H1 (cell line): ENCODE results near the gene NFKB1. TPM values are rescaled to one million over a fixed set of nuclear protein-coding genes. Genes with fewer than 3 reads are reported as not detected.

Experiments used
- CTCF ChIA-PET: fragments of 300-600 bp; sonication (Branson Sonifier 250); formaldehyde crosslinking; loops from one replicate; lab custom pipeline; 2021; ENCODE audit not compliant: partially characterized antibody; lab: Charles Lee
- POLR2A ChIA-PET: fragments of 300-600 bp; sonication (Branson Sonifier 250); formaldehyde crosslinking; loops from one replicate; lab custom pipeline; 2021; ENCODE audit warnings: inconsistent platforms; ENCODE audit not compliant: partially characterized antibody; lab: Charles Lee
- DNase-seq, 2 experiments: peaks; one replicate each; pipeline versions ENCODE4 v3.0.0 to v3.0.0-alpha.2; 2010 to 2022; ENCODE audit warnings: low spot score in 2 of 2, low read depth in 1 of 2, mixed read lengths in 1 of 2
- FAIRE-seq: peaks from 2 replicates; lab custom pipeline; 2011; peaks lifted over from hg19 to GRCh38; lab: Jason Lieb, UNC
- H2AFZ ChIP-seq: 2 replicates; pipeline ENCODE4 v1.8.1; 2012; ENCODE audit warnings: low read length, inconsistent platforms
- H2AK5ac ChIP-seq: 2 replicates; pipeline ENCODE4 v1.6.1; 2013; ENCODE audit warnings: low read depth, low read length
- H2BK120ac ChIP-seq: replicated peaks from 2 replicates; pipeline ENCODE3; 2013; ENCODE audit warnings: low read depth, low read length, inconsistent platforms
- H2BK12ac ChIP-seq: 2 replicates; pipeline ENCODE4 v1.6.1; 2013; ENCODE audit warnings: low read depth, low read length
- H2BK15ac ChIP-seq: 2 replicates; pipeline ENCODE4 v1.6.1; 2013; ENCODE audit warnings: low read length
- H2BK20ac ChIP-seq: 2 replicates; pipeline ENCODE4 v1.6.1; 2013; ENCODE audit warnings: low read length
- H2BK5ac ChIP-seq: 2 replicates; pipeline ENCODE4 v1.6.1; 2013; ENCODE audit warnings: low read depth, low read length
- H3K14ac ChIP-seq: 2 replicates; pipeline ENCODE4 v1.6.1; 2013; ENCODE audit warnings: inconsistent platforms; ENCODE audit not compliant: insufficient read length
- H3K18ac ChIP-seq: 2 replicates; pipeline ENCODE4 v1.6.1; 2013; ENCODE audit warnings: low read length; ENCODE audit errors: extremely low read depth
- H3K23ac ChIP-seq: 2 replicates; pipeline ENCODE4 v1.6.1; 2013; ENCODE audit warnings: inconsistent platforms; ENCODE audit not compliant: insufficient read length
- H3K23me2 ChIP-seq: 2 replicates; pipeline ENCODE4 v1.6.1; 2013; ENCODE audit warnings: low read depth, low read length
- H3K27ac ChIP-seq: 2 replicates; pipeline ENCODE4 v1.6.1; 2011; ENCODE audit warnings: low read depth, low read length, inconsistent platforms
- H3K27me3 ChIP-seq, 4 experiments: replicated peaks in 1 of 4; 1 replicate in 1 of 4; 2 replicates in 3 of 4; pipeline versions ENCODE4 v1.6.1 to v1.8.1; 2011 to 2013; ENCODE audit warnings: low read length in 3 of 4, mild to moderate bottlenecking in 3 of 4, inconsistent platforms in 2 of 4, mixed read lengths in 2 of 4, moderate library complexity in 1 of 4; ENCODE audit not compliant: control insufficient read depth in 3 of 4, insufficient read depth in 3 of 4; ENCODE audit errors: extremely low read depth in 1 of 4
- H3K36me3 ChIP-seq, 4 experiments: 2 replicates each; pipeline versions ENCODE4 v1.6.1 to v1.8.1; 2011 to 2013; ENCODE audit warnings: mild to moderate bottlenecking in 4 of 4, low read length in 3 of 4, moderate library complexity in 2 of 4, control low read depth in 1 of 4, inconsistent platforms in 1 of 4; ENCODE audit not compliant: insufficient read depth in 4 of 4, control insufficient read depth in 2 of 4
- H3K4ac ChIP-seq: replicated peaks from 2 replicates; pipeline ENCODE3; 2013; ENCODE audit warnings: low read length, low read depth, mixed read lengths, inconsistent platforms; ENCODE audit not compliant: insufficient read length
- H3K4me1 ChIP-seq, 4 experiments: replicated peaks in 1 of 4; 1 replicate in 1 of 4; 2 replicates in 3 of 4; pipeline versions ENCODE4 v1.6.1 to v1.8.1; 2011 to 2013; ENCODE audit warnings: low read length in 3 of 4, inconsistent platforms in 2 of 4, mixed read lengths in 1 of 4; ENCODE audit not compliant: insufficient read depth in 4 of 4, control insufficient read depth in 3 of 4
- H3K4me2 ChIP-seq, 2 experiments: 2 replicates each; pipeline versions ENCODE4 v1.6.1 to v1.8.1; 2011 to 2013; ENCODE audit warnings: low read depth in 2 of 2, low read length in 2 of 2, control low read depth in 1 of 2, inconsistent platforms in 1 of 2, mild to moderate bottlenecking in 1 of 2; ENCODE audit not compliant: insufficient read depth in 1 of 2
- H3K4me3 ChIP-seq, 4 experiments: fragments of 200-600, 300-600 bp in 1 of 4; sonication (generic), shearing (Covaris generic), sonication (Bioruptor Twin) in 1 of 4; 2 replicates each; pipeline versions ENCODE4 v1.5.1 to v1.8.1; 2011 to 2016; ENCODE audit warnings: low read length in 4 of 4, low read depth in 3 of 4, control low read depth in 2 of 4, inconsistent platforms in 2 of 4, mild to moderate bottlenecking in 2 of 4, mixed read lengths in 1 of 4, moderate library complexity in 1 of 4; ENCODE audit not compliant: insufficient read depth in 2 of 4; ENCODE audit errors: extremely low read depth in 1 of 4
- H3K56ac ChIP-seq: replicated peaks from 2 replicates; pipeline ENCODE3; 2013; ENCODE audit warnings: low read depth, mild to moderate bottlenecking, mixed read lengths, low read length, inconsistent platforms; ENCODE audit not compliant: insufficient read length
- H3K79me1 ChIP-seq: 2 replicates; pipeline ENCODE4 v1.6.1; 2013; ENCODE audit warnings: low read depth, low read length, control low read depth
- H3K79me2 ChIP-seq, 2 experiments: 2 replicates each; pipeline versions ENCODE4 v1.6.1 to v1.8.1; 2012 to 2013; ENCODE audit warnings: low read length in 2 of 2, mild to moderate bottlenecking in 2 of 2, inconsistent platforms in 1 of 2; ENCODE audit not compliant: insufficient read depth in 2 of 2, control insufficient read depth in 1 of 2
- H3K9ac ChIP-seq, 4 experiments: replicated peaks in 1 of 4; 1 replicate in 1 of 4; 2 replicates in 3 of 4; pipeline versions ENCODE4 v1.6.1 to v1.8.1; 2011 to 2013; ENCODE audit warnings: low read depth in 3 of 4, low read length in 3 of 4, control low read depth in 2 of 4, mild to moderate bottlenecking in 2 of 4, moderate library complexity in 2 of 4, inconsistent platforms in 1 of 4; ENCODE audit errors: extremely low read depth in 1 of 4
- H3K9me3 ChIP-seq, 2 experiments: 2 replicates each; pipeline versions ENCODE4 v1.6.1 to v1.8.1; 2012 to 2013; ENCODE audit warnings: mild to moderate bottlenecking in 2 of 2, moderate library complexity in 2 of 2, control low read depth in 1 of 2, inconsistent platforms in 1 of 2, low read depth in 1 of 2, low read length in 1 of 2, mixed read lengths in 1 of 2; ENCODE audit not compliant: insufficient read depth in 2 of 2
- H4K20me1 ChIP-seq, 2 experiments: replicated peaks in 1 of 2; 2 replicates each; pipeline versions ENCODE3 to v1.8.1; 2011 to 2013; ENCODE audit warnings: inconsistent platforms in 2 of 2, low read length in 2 of 2, mild to moderate bottlenecking in 1 of 2; ENCODE audit not compliant: insufficient read depth in 2 of 2, control insufficient read depth in 1 of 2
- H4K5ac ChIP-seq: 2 replicates; pipeline ENCODE4 v1.6.1; 2013; ENCODE audit warnings: low read length, low read depth, mixed read lengths, inconsistent platforms; ENCODE audit not compliant: insufficient read length
- H4K8ac ChIP-seq: 2 replicates; pipeline ENCODE4 v1.8.0; 2013; ENCODE audit warnings: mild to moderate bottlenecking, moderate library complexity, low read length, inconsistent platforms; ENCODE audit not compliant: insufficient read depth; ENCODE audit errors: extremely low read depth
- H4K91ac ChIP-seq: replicated peaks from 2 replicates; pipeline ENCODE3; 2013; ENCODE audit warnings: low read length, mixed read lengths, inconsistent platforms; ENCODE audit not compliant: insufficient read length
- EP300 ChIP-seq, 2 experiments: IDR thresholded peaks; 1 replicate in 1 of 2; 2 replicates in 1 of 2; pipeline ENCODE4 v1.6.1; 2011 to 2012; ENCODE audit warnings: low read depth in 2 of 2, low read length in 2 of 2, mild to moderate bottlenecking in 2 of 2, borderline replicate concordance in 1 of 2, inconsistent platforms in 1 of 2, moderate library complexity in 1 of 2
- JUN ChIP-seq: IDR thresholded peaks from 2 replicates; pipeline ENCODE4 v1.6.1; 2011; ENCODE audit warnings: low read depth, mild to moderate bottlenecking, improper control_type of control experiment, low read length
- SIX5 ChIP-seq: IDR thresholded peaks from 2 replicates; pipeline ENCODE4 v1.6.1; 2011; ENCODE audit warnings: mild to moderate bottlenecking, low read depth, low read length
- TAF1 ChIP-seq: IDR thresholded peaks from 2 replicates; pipeline ENCODE4 v1.6.1; 2011; ENCODE audit warnings: mild to moderate bottlenecking, low read depth, low read length
- TAF7 ChIP-seq: optimal IDR thresholded peaks from 2 replicates; pipeline ENCODE3; 2011; ENCODE audit warnings: low read depth, mild to moderate bottlenecking, inconsistent platforms, low read length, moderate library complexity, borderline replicate concordance
- ZNF274 ChIP-seq: IDR thresholded peaks from 2 replicates; pipeline ENCODE4 v1.7.0; 2012; ENCODE audit warnings: low read length, borderline replicate concordance; ENCODE audit errors: extremely low read depth
- polyA plus RNA-seq, 7 experiments: library from polyadenylated mRNA; depleted of rRNA in 3 of 7; stranded (reverse) in 5 of 7; unstranded in 2 of 7; fragments of >200 nt in 5 of 7; fragments of 200-250 nt in 2 of 7; gene quantifications; 1 replicate in 5 of 7; 2 replicates in 1 of 7; 4 replicates in 1 of 7; pipeline versions ENCODE4 v1.2.1 to v1.2.3, GENCODE V29; 2011 to 2013; ENCODE audit warnings: missing spikeins in 2 of 7, mixed read lengths in 2 of 7
- total RNA-seq: library from RNA; stranded (reverse); fragmentation: NEBNext Ultra II Directional; extraction: Animal tissue kit (Norgen Biotek cat#: 25700); gene quantifications from 2 replicates; pipeline ENCODE4 v1.2.1, GENCODE V29; 2021

Gene NFKB1
- total and polyA plus RNA-seq, 2 of the 8 experiments (the other 6 are each of a cell fraction or from before 2014, with no cell fraction given): 2.9 to 6.8 TPM

DNA sequence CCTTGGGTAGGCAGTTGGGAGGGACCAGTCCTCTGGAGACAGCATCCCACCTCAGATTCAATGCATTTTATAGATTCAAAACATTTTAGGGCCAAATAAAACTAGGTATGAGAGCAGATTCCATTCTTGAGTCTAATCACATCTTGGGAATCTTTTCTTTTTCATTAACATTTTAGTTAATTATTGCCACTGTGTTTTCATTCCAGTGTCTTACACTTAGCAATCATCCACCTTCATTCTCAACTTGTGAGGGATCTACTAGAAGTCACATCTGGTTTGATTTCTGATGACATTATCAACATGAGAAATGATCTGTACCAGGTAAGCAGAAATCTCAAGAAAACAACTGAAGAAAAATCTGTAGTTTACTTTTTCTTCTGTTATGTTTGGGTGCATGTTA is 99.5 kb downstream of the NFKB1 start:
- no peaks in the 10 kb centered on the region for H3K4me1 ChIP-seq
- no peak overlapping the region for H3K56ac ChIP-seq
- no peaks in the 10 kb centered on the region for H3K79me2 ChIP-seq
- no peak overlapping the region for H3K4ac ChIP-seq
- no peak overlapping the region for H3K4me3 ChIP-seq
- no peak overlapping the region for H3K9ac ChIP-seq
- TF ChIP-seq EP300 (IDR thresholded peaks at IDR 0.05; ENCODE audit: borderline replicate concordance in 1 of 2, low read depth in 2 of 2, low read length in 2 of 2) (no peak), TAF7 (no peak), JUN (no peak), SIX5 (no peak), ZNF274 (no peak), TAF1 (no peak)
- TF ChIP-seq, all 59 proteins: peak for 0
- Histone ChIP-seq H3K79me1 (no peaks in the 10 kb centered on the region), H2BK5ac (no peak overlapping the region), H4K91ac (no peak overlapping the region), H2BK15ac (no peak overlapping the region), H2BK20ac (no peak overlapping the region), H3K23ac (no peak overlapping the region), H4K8ac (no peak overlapping the region), H3K27me3 (no peaks in the 10 kb centered on the region), H3K18ac (no peak overlapping the region), H2AK5ac (no peak overlapping the region), H2BK12ac (no peak overlapping the region), H3K23me2 (no peaks in the 10 kb centered on the region), H3K27ac (no peak overlapping the region), H3K9me3 (no peaks in the 10 kb centered on the region), H2BK120ac (no peak overlapping the region), H4K20me1 (peaks cover 0 to 2% of the 10 kb centered on the region in 2 experiments), H3K4me2 (no peak overlapping the region), H4K5ac (no peak overlapping the region), H2AFZ (no peak overlapping the region), H3K14ac (no peak overlapping the region), H3K36me3 (no peaks in the 10 kb centered on the region)
- ChIA-PET POLR2A (no interaction called here), CTCF (interaction anchor here (1.1 to 2.1 kb wide), 3 partner anchors 11 to 228 kb away, joined by 3 to 12 read pairs (median 8); no protein-coding TSS in a partner anchor)
- FAIRE-seq (no peak), DNase-seq (no peak)
